Measurements from ENCODE around the gene TET2.
A peak's percentile ranks its signal among the peaks of the same experiment; 100 is the strongest.

TET2 gene

DNA sequence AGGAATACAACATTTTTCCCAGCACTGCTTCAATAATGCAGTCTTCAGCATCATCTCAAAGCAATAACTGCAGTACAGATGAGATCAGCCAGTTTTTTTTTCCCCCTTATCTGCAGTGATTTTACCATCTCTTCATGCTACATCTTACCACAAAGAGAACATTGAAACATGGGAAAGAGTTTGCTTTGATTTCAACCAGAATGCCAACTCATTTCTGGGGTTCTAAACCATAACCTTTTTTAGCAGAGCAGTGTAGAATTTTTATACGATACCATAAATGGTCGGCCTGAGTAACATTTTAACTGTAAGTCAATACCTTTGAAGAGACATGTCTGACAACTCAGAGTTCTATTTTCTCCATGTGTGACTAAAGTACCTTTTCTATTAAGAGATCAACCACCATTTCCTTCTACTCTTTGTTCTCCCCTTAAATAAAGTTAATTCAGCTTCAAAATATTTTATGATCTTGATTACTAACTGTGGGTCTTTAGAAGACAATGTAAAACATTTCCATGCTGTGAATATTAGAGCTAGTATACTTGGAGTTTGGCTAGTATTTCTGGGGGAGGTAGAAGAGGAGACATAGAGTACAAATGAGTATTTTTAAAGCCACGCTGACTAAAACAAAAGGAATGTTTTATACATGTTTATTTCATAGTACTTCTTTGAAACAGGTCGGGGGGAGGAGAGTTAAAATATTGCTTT, 69.1 kb downstream of the TET2 start:
- peaks cover 15% of the 10 kb centered on the region for H3K36me3 ChIP-seq
- no peaks in the 10 kb centered on the region for H3K27me3 ChIP-seq
- H3K9me3 ChIP-seq: no peaks in the 10 kb centered on the region
- no peak overlapping the region for H3K4me3 ChIP-seq (ENCODE audit: low read depth in 1 of 2, low read length in 1 of 2)
- no peaks in the 10 kb centered on the region for H3K4me1 ChIP-seq (ENCODE audit: control insufficient read depth in 1 of 2, insufficient read depth in 1 of 2, low read depth in 1 of 2, low read length in 1 of 2)
- TF ChIP-seq, protein P1, sequence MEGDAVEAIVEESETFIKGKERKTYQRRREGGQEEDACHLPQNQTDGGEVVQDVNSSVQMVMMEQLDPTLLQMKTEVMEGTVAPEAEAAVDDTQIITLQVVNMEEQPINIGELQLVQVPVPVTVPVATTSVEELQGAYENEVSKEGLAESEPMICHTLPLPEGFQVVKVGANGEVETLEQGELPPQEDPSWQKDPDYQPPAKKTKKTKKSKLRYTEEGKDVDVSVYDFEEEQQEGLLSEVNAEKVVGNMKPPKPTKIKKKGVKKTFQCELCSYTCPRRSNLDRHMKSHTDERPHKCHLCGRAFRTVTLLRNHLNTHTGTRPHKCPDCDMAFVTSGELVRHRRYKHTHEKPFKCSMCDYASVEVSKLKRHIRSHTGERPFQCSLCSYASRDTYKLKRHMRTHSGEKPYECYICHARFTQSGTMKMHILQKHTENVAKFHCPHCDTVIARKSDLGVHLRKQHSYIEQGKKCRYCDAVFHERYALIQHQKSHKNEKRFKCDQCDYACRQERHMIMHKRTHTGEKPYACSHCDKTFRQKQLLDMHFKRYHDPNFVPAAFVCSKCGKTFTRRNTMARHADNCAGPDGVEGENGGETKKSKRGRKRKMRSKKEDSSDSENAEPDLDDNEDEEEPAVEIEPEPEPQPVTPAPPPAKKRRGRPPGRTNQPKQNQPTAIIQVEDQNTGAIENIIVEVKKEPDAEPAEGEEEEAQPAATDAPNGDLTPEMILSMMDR (IDR thresholded peaks at IDR 0.05): no peak
- H3K27ac ChIP-seq: peak overlapping the region; percentile 29

DNA sequence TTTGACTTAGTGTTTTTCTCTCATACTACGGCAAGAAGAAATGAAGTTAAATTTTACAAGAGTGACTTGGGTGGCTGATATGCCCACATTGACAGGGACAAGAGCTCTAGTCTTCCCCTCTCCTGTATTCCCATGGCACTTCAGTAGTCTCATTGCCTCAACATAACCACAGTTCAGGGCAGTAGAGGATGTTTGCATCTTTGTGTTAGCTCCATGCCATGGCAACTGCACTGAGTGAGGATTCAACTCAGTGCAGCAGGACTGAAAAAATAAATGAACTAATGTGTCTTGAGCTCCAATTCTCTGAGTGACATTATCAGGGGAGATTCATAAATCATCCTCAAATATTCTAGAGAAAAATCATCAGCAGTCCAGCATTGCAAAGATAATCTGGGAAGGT, 78.8 kb downstream of the TET2 start:
- Histone ChIP-seq H3K4me1 (ENCODE audit: control insufficient read depth in 1 of 2, insufficient read depth in 1 of 2, low read depth in 1 of 2, low read length in 1 of 2) (peaks cover 0 to 9% of the 10 kb centered on the region in 2 experiments), H3K27me3 (no peaks in the 10 kb centered on the region), H3K27ac (peak overlapping the region; percentile 4), H3K4me3 (ENCODE audit: low read depth in 1 of 2, low read length in 1 of 2) (no peak overlapping the region), H3K36me3 (no peaks in the 10 kb centered on the region), H3K9me3 (no peaks in the 10 kb centered on the region)
- TF ChIP-seq, protein P1 (IDR thresholded peaks at IDR 0.05): no peak

DNA sequence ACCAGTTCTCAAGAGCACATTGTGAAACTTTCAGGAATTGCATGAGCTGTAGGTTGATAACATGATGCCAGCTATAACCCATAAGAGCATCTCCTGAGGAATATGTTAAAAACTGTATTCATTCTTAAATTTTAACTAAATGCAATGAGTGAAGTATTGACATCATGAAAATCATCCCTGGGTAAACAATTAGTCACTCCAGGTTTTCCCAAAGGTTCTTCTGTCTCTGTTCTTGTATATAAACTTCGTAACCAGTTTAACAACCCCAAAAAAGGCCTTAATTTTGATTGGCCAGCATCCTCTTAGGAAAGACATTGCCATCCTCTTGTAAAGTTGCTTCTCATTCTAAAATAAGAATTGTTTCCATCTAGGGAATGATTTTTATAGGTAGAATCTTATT, 80.4 kb downstream of the TET2 start:
- H3K9me3 ChIP-seq: no peaks in the 10 kb centered on the region
- H3K4me1 ChIP-seq (ENCODE audit: control insufficient read depth in 1 of 2, insufficient read depth in 1 of 2, low read depth in 1 of 2, low read length in 1 of 2): peaks cover 0 to 9% of the 10 kb centered on the region in 2 experiments
- TF ChIP-seq, protein P1 (IDR thresholded peaks at IDR 0.05): no peak
- no peaks in the 10 kb centered on the region for H3K36me3 ChIP-seq
- no peaks in the 10 kb centered on the region for H3K27me3 ChIP-seq
- H3K27ac ChIP-seq: no peak overlapping the region
- no peak overlapping the region for H3K4me3 ChIP-seq (ENCODE audit: low read depth in 1 of 2, low read length in 1 of 2)

DNA sequence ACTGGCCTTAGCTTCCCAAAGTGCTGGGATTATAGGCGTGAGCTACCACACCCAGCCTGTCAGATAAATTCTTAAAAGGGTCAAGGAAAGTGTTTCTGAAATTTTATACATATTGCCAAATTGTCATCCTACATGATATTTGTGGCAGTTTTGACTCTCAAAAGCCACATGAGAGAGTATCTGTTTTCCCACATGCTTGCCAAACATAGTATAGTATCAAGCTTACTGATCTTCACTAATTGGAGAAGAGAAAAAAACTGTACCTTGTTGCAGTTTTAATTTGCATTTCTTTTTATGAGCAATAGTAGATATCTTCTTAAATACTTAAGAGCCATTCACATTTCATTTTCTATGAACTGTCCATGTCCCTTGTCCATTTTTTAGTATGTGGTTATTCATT, 83.6 kb downstream of the TET2 start:
- no peaks in the 10 kb centered on the region for H3K9me3 ChIP-seq
- H3K27ac ChIP-seq: no peak overlapping the region
- no peaks in the 10 kb centered on the region for H3K27me3 ChIP-seq
- H3K36me3 ChIP-seq: peaks cover 17% of the 10 kb centered on the region
- TF ChIP-seq, protein P1 (IDR thresholded peaks at IDR 0.05): no peak
- H3K4me3 ChIP-seq (ENCODE audit: low read depth in 1 of 2, low read length in 1 of 2): no peak overlapping the region
- peaks cover 0 to 5% of the 10 kb centered on the region in 2 experiments for H3K4me1 ChIP-seq (ENCODE audit: control insufficient read depth in 1 of 2, insufficient read depth in 1 of 2, low read depth in 1 of 2, low read length in 1 of 2)

DNA sequence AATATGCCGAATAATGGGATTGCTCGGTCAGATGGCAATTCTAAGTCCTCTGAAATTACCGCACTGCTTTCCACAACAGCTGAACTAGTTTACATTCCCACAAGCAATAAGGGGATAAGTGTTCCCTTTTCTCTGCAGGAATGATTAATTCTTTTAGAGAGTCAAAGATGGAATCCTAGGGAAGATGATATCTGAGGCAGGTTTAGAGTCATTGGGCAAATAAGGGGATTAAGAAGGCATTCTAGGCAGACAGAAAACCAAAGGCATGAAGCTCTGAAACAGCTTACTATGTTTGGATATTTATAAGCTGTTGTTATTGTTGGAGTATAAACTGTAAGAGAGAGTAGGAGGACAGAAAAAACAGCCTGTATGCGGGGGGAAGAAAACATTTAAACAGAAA, 85.7 kb downstream of the TET2 start:
- Histone ChIP-seq H3K27me3 (no peaks in the 10 kb centered on the region), H3K9me3 (no peaks in the 10 kb centered on the region), H3K36me3 (peaks cover 38% of the 10 kb centered on the region), H3K4me1 (ENCODE audit: control insufficient read depth in 1 of 2, insufficient read depth in 1 of 2, low read depth in 1 of 2, low read length in 1 of 2) (no peaks in the 10 kb centered on the region), H3K4me3 (ENCODE audit: low read depth in 1 of 2, low read length in 1 of 2) (no peak overlapping the region), H3K27ac (no peak overlapping the region)
- TF ChIP-seq, protein P1 (IDR thresholded peaks at IDR 0.05): no peak

All from neutrophil (primary cell).